Activated CD8-positive, alpha-beta T cell treated with anti-CD3 and anti-CD28 coated beads for 36 hours (primary cell): ENCODE data around the gene NECTIN1. TPM values are rescaled to one million over a fixed set of nuclear protein-coding genes. Genes with fewer than 3 reads are reported as not detected.

Source experiments
- ATAC-seq: fragments of 200-7000 bp; cut with Tn5 transposase; one replicate; pipeline ENCODE4 v1.10.0; 2021; ENCODE audit warnings: mild to moderate bottlenecking, moderate library complexity
- CTCF ChIA-PET: fragments of 350-600 bp; sonication (Branson Sonifier 250); formaldehyde crosslinking; loops from one replicate; lab custom pipeline; 2021; ENCODE audit warnings: antibody characterized with exemption; lab: Charles Lee
- POLR2A ChIA-PET: fragments of 350-600 bp; sonication (Branson Sonifier 250); formaldehyde crosslinking; loops from one replicate; lab custom pipeline; 2021; ENCODE audit warnings: antibody characterized with exemption; lab: Charles Lee
- DNase-seq: peaks from one replicate; pipeline ENCODE4 v3.0.0-alpha.2; 2020
- H3K27ac Mint-ChIP-seq: one replicate; pipeline ENCODE4 v1.8.0; 2021; ENCODE audit warnings: mild to moderate bottlenecking, mixed read lengths
- H3K27me3 Mint-ChIP-seq: one replicate; pipeline ENCODE4 v1.8.0; 2021; ENCODE audit warnings: mixed read lengths
- H3K36me3 Mint-ChIP-seq: one replicate; pipeline ENCODE4 v1.8.0; 2021; ENCODE audit warnings: low read depth, mixed read lengths
- H3K4me1 Mint-ChIP-seq: one replicate; pipeline ENCODE4 v1.8.0; 2021; ENCODE audit warnings: low read depth, mixed read lengths
- H3K4me3 Mint-ChIP-seq: one replicate; pipeline ENCODE4 v1.8.0; 2021; ENCODE audit warnings: mild to moderate bottlenecking, moderate library complexity, mixed read lengths
- H3K9me3 Mint-ChIP-seq: one replicate; pipeline ENCODE4 v1.8.0; 2021; ENCODE audit warnings: mixed read lengths
- intact Hi-C: fragments of 100-400 bp; cut with micrococcal nuclease; formaldehyde crosslinking; loops from one replicate; pipeline ENCODE4 v1.10.0; 2022
- total RNA-seq, 2 experiments: library from RNA; stranded (reverse); gene quantifications; one replicate each; pipeline ENCODE4 v1.2.3, GENCODE V29; 2021
- TF ChIP-seq, protein P1 (sequence below): fragments of 200-600 bp; IDR thresholded peaks from one replicate; pipeline ENCODE4 v1.8.0; 2022; ENCODE audit warnings: antibody characterized with exemption, mild to moderate bottlenecking

NECTIN1 gene
- total RNA-seq, 2 experiments from 2014 or later: 2.6 to 3.8 TPM

DNA sequence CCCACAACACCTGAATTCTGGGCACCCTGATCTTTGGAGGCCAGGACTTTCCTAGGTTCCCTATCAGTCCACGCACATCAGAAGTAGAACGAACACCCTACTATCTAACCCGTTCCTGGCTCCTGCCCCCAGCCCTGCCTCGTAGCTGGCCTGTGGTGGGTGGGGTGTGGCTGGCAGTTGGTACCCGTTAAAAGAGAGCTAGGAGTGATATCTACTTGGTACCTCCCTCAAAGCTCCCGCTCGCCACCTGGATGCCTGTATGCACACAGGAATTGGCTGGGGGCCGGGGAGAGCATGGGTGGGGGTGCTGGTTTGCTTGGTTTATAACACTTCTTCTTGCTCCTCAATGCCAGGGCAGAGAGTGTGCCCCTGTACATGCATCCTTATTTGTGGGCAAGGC, 14.0 kb upstream of the NECTIN1 start:
- ChIA-PET POLR2A (no interaction called here), CTCF (interaction anchor here (0.7 to 3.3 kb wide), 4 partner anchors 8 to 14 kb away, joined by 3 to 25 read pairs (median 3); partner anchors contain the start of gene NECTIN1)
- TF ChIP-seq, protein P1, sequence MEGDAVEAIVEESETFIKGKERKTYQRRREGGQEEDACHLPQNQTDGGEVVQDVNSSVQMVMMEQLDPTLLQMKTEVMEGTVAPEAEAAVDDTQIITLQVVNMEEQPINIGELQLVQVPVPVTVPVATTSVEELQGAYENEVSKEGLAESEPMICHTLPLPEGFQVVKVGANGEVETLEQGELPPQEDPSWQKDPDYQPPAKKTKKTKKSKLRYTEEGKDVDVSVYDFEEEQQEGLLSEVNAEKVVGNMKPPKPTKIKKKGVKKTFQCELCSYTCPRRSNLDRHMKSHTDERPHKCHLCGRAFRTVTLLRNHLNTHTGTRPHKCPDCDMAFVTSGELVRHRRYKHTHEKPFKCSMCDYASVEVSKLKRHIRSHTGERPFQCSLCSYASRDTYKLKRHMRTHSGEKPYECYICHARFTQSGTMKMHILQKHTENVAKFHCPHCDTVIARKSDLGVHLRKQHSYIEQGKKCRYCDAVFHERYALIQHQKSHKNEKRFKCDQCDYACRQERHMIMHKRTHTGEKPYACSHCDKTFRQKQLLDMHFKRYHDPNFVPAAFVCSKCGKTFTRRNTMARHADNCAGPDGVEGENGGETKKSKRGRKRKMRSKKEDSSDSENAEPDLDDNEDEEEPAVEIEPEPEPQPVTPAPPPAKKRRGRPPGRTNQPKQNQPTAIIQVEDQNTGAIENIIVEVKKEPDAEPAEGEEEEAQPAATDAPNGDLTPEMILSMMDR: no peak
- Mint-ChIP-seq H3K36me3 (no peaks in the 10 kb centered on the region), H3K4me3 (no peak overlapping the region), H3K4me1 (peaks cover 8% of the 10 kb centered on the region), H3K9me3 (no peaks in the 10 kb centered on the region), H3K27ac (no peak overlapping the region), H3K27me3 (peaks cover 24% of the 10 kb centered on the region)
- DNase-seq: no peak
- no peak for ATAC-seq
- intact Hi-C loops: no loop called here

DNA sequence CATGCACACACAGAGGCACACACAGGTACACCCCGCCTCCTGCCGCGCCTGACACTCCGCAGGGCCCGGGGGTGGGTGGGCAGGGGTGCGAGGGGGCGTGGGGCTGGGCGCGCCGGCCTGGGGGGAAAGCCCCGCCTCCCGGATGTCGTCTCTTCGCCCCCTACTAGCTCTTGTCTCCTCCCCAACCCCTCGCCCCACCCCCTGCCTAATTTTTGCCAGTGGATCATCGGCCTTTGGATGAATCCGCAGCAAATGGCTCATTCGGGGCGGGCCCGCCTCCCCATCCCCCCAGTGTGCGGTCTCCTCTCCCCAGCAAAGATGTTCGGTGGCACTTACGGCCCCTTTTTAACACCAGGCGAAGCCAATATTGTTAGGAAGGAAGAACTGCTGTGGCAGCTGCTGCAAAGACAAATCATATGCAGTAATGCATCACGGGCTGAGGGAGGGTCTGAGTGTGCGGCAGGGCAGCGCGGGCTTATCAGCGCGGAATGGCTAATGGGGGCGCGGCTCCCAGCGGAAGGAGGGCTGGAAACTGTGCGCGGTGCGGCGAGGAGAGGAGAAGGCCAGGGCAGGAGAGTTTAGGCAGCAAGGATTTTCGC, 13.4 kb upstream of the NECTIN1 start:
- Mint-ChIP-seq H3K36me3 (no peaks in the 10 kb centered on the region), H3K27me3 (peaks cover 26% of the 10 kb centered on the region), H3K4me3 (peak overlapping the region; percentile 28), H3K27ac (no peak overlapping the region), H3K4me1 (peaks cover 8% of the 10 kb centered on the region), H3K9me3 (no peaks in the 10 kb centered on the region)
- intact Hi-C loops: no loop called here
- ATAC-seq (peak; percentile 66), DNase-seq (peak; percentile 62)
- ChIA-PET CTCF (interaction anchor here (0.7 to 3.3 kb wide), 4 partner anchors 9 to 13 kb away, joined by 3 to 25 read pairs (median 3); partner anchors contain the start of gene NECTIN1), POLR2A (no interaction called here)
- TF ChIP-seq, protein P1: no peak

DNA sequence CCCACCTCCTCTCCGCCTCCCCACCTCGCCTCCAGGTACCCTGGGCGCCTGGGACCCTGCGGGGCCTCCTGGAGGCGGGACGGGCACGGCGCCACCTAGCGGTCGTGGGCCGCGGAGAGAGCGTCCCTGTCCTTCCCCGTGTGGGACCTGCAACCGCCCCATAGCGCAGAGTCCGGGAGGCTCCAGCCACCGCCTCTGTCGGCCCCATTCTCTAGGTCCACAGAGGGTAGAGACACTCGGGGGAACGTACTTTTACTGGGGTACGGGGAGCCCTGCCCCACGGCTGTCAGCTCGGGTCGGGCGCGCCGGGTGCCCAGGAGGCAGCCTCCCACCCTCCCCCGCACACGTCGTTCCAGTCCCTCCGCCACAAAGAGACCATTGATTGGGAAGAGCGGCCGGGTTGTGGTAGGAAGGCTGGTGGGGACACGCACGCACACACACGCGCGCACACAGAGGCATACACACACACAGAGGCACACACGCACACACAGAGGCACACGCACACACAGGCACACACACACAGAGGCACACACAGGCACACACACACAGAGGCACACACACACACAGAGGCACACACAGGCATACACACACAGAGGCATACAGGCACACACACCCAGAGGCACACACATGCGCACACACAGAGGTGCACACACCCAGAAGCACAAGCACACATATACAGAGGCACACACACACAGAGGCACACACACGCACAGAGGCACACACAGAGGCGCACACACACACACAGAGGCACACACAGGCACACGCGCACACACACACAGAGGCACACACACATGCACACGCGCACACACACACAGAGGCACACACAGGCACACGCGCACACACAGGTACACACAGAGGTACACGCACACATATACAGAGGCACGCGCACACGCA, 12.6 kb upstream of the NECTIN1 start:
- H3K27ac Mint-ChIP-seq: no peak overlapping the region
- CTCF ChIA-PET: interaction anchor here (3.3 kb wide), 1 partner anchor 12 kb away, joined by 25 read pairs; the partner anchor contains the start of gene NECTIN1

DNA sequence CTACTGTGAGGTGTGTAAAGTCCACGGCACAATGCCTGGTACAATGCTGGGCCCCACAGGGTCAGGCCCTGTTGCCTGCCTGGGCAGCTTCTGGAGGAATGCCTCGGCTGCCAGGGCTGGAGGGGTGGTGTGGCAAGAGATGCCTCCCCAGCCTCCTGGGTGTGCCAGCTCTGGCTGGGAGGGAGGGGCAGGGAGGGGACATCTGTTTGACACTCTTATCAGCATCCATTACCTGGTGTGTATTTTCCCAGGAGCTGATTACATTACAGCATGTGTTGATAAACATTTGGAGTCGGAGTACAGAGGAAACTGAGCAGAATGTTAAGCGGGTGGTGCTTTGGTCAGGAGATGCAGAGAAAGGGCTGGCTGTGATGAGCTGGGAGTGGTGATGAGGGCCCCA, 11.0 kb upstream of the NECTIN1 start:
- intact Hi-C loops: no loop called here
- ChIA-PET POLR2A (interaction anchor here (1.0 kb wide), 1 partner anchor 10 kb away, joined by 3 read pairs; no protein-coding TSS in a partner anchor), CTCF (interaction anchor here (1.0 to 2.8 kb wide), 3 partner anchors 9 to 13 kb away, joined by 3 to 16 read pairs (median 7); partner anchors contain the start of gene NECTIN1)
- Mint-ChIP-seq H3K36me3 (no peaks in the 10 kb centered on the region), H3K27ac (no peak overlapping the region), H3K4me3 (no peak overlapping the region), H3K9me3 (no peaks in the 10 kb centered on the region), H3K27me3 (peaks cover 28% of the 10 kb centered on the region), H3K4me1 (peaks cover 8% of the 10 kb centered on the region)
- no peak for ATAC-seq
- TF ChIP-seq, protein P1: no peak
- DNase-seq: no peak

More for the DNA sequence above, 12.6 kb upstream of the NECTIN1 start:
- ATAC-seq (peak; percentile 82), DNase-seq (peak; percentile 70)
- Mint-ChIP-seq H3K4me1 (peaks cover 8% of the 10 kb centered on the region), H3K9me3 (no peaks in the 10 kb centered on the region), H3K4me3 (peak overlapping the region; percentile 22), H3K27me3 (peaks cover 25% of the 10 kb centered on the region), H3K36me3 (no peaks in the 10 kb centered on the region)
- TF ChIP-seq, protein P1: peak; percentile 91
- POLR2A ChIA-PET: no interaction called here
- intact Hi-C loops: no loop called here
